Kidney glomerular epithelial cell (primary cell): ENCODE measurements around the gene AK4.

Source experiments
- DNase-seq: peaks from one replicate; lab custom pipeline; 2025; lab: John Stamatoyannopoulos, UW

AK4 gene

DNA sequence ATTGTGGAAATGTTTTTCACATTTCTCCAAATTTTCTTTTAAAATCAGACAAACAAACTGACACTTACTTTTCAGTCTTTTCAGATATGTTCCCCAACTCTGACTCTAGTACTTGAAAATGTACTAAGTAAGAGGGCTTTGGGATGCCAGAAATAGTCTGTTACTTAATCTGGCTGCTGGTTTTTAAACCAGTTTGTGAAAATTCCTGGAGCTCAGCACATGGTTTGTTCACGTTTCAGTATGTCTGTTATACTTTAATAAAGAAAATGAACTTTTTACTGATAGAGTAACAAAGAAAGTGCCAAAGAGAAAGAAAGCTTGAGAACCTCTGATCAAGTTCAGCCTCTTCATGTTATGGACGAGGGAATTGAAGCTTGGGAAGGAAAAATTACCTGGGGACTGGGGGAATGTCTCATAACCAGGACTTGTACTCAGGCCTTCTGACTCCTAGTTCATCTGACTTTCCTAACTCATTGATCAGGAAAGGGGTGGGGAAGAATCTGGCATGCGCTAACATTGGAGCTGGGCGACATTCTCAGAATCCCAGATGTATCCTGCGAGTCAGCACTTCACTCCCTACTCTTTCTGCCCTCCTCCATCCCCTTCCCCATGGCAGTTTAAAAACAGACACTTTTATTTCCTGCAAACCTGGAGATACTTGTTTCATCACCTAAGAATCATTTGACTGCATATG lies 130.5 kb downstream of the AK4 start:
- DNase-seq, result no peak

DNA sequence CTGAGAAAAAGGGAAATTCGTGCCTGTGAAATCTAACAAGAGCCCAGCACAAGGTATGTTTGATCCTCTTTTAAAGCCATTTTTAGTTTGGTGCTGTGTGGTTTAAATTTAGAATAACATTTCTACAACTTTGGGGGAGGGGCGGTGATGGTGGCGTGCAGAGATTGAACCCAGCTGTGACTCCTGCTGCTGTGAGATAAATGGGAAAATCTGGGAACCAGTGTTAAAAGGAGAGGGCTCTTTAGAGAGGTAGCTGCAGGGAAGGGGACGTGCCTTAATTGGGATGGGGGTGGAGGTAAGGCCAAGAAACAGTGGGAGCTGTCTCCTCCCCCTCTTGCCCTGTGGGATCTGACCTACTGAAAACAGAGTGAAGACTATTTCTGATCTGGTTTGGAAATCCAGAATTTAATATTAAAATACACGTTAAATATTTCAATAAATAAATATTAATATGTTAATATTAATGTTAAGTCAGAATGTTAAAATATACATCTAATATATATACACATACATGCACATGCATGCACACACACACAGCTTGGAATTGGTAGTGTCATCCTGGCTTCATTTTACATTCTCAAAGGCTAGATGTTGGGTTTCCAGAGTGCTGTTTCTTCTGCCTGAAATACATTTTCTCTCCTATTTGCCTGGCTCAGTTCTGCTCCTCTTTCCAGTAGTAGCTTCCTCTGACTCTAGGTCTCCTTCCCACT lies 131.2 kb downstream of the AK4 start:
- DNase-seq, result no peak
